HEK293 (cell line): ENCODE measurements around the gene TMC2.

Source experiments
- CTCF ChIA-PET: fragments of 350-600 bp; formaldehyde crosslinking; extraction: SDS; loops from one replicate; lab custom pipeline; 2021; ENCODE audit warnings: antibody characterized with exemption; lab: Yijun Ruan, JAX
- POLR2A ChIA-PET: fragments of 300-600 bp; formaldehyde crosslinking; extraction: SDS; loops from one replicate; lab custom pipeline; 2020; ENCODE audit warnings: antibody characterized with exemption, inconsistent platforms; lab: Yijun Ruan, JAX
- H3K27ac ChIP-seq: fragments of 200-500 bp; sonication (Bioruptor generic); 2 replicates; pipeline ENCODE4 v1.5.1; 2014; ENCODE audit warnings: low read depth, low read length, control low read depth, inconsistent platforms; ENCODE audit errors: extremely low read depth
- H3K36me3 ChIP-seq, 2 experiments: fragments of 200-500 bp in 1 of 2; sonication (Bioruptor generic) in 1 of 2; 1 replicate in 1 of 2; 2 replicates in 1 of 2; pipeline ENCODE4 v1.5.1; 2014 to 2017; ENCODE audit warnings: inconsistent platforms in 2 of 2, low read length in 2 of 2; ENCODE audit not compliant: control insufficient read depth in 2 of 2, insufficient read depth in 1 of 2
- H3K4me1 ChIP-seq: fragments of 200-500 bp; sonication (Bioruptor generic); 2 replicates; pipeline ENCODE4 v1.5.1; 2014; ENCODE audit warnings: mild to moderate bottlenecking, low read length, inconsistent platforms; ENCODE audit not compliant: control insufficient read depth, insufficient read depth
- H3K4me3 ChIP-seq: 2 replicates; pipeline ENCODE4 v1.5.1; 2011; ENCODE audit warnings: low read depth, mild to moderate bottlenecking, control low read depth, low read length, moderate library complexity
- H3K9me3 ChIP-seq: fragments of 200-500 bp; sonication (Bioruptor generic); 2 replicates; pipeline ENCODE4 v1.5.1; 2014; ENCODE audit warnings: low read depth, low read length, inconsistent platforms; ENCODE audit not compliant: control insufficient read depth, insufficient read depth
- BCL11A ChIP-seq: fragments of 450-650 bp; formaldehyde crosslinking; IDR thresholded peaks from 2 replicates; pipeline ENCODE4 v1.5.1; 2016; ENCODE audit warnings: low read depth, missing biosample characterization, missing genetic modification characterization
- EGR2 ChIP-seq: fragments of 450-650 bp; formaldehyde crosslinking; IDR thresholded peaks from 2 replicates; pipeline ENCODE4 v1.5.1; 2016; ENCODE audit warnings: low read depth, missing biosample characterization, missing genetic modification characterization
- SCRT2 ChIP-seq: fragments of 450-650 bp; formaldehyde crosslinking; IDR thresholded peaks from 2 replicates; pipeline ENCODE4 v1.5.1; 2016; ENCODE audit warnings: missing biosample characterization, missing genetic modification characterization
- WT1 ChIP-seq: fragments of 450-650 bp; formaldehyde crosslinking; IDR thresholded peaks from 2 replicates; pipeline ENCODE4 v1.5.1; 2016; ENCODE audit warnings: missing biosample characterization, missing genetic modification characterization
- ZNF112 ChIP-seq: fragments of 450-650 bp; formaldehyde crosslinking; IDR thresholded peaks from 2 replicates; pipeline ENCODE4 v1.5.0; 2017; ENCODE audit warnings: missing biosample characterization, missing genetic modification characterization
- ZNF121 ChIP-seq: fragments of 450-650 bp; formaldehyde crosslinking; IDR thresholded peaks from 2 replicates; pipeline ENCODE4 v1.5.1; 2016; ENCODE audit warnings: missing biosample characterization, missing genetic modification characterization
- ZNF174 ChIP-seq: fragments of 450-650 bp; formaldehyde crosslinking; IDR thresholded peaks from 2 replicates; pipeline ENCODE4 v1.5.0; 2017; ENCODE audit warnings: missing biosample characterization, mild to moderate bottlenecking, missing genetic modification characterization
- ZNF600 ChIP-seq: fragments of 450-650 bp; formaldehyde crosslinking; IDR thresholded peaks from 2 replicates; pipeline ENCODE4 v1.5.1; 2016; ENCODE audit warnings: missing biosample characterization, missing genetic modification characterization
- ZNF626 ChIP-seq: fragments of 450-650 bp; sonication (Bioruptor Pico); formaldehyde crosslinking; IDR thresholded peaks from 2 replicates; pipeline ENCODE4 v1.5.1; 2018; ENCODE audit warnings: missing biosample characterization, missing genetic modification characterization, inconsistent platforms
- ZNF629 ChIP-seq: fragments of 450-650 bp; formaldehyde crosslinking; IDR thresholded peaks from 2 replicates; pipeline ENCODE4 v1.5.1; 2017; ENCODE audit warnings: missing biosample characterization, missing genetic modification characterization
- ZNF670 ChIP-seq: fragments of 450-650 bp; formaldehyde crosslinking; IDR thresholded peaks from 2 replicates; pipeline ENCODE4 v1.5.1; 2016; ENCODE audit warnings: missing biosample characterization, missing genetic modification characterization, low read depth
- ZNF677 ChIP-seq: fragments of 450-650 bp; IDR thresholded peaks from 2 replicates; pipeline ENCODE4 v1.5.0; 2018; ENCODE audit warnings: missing biosample characterization, mild to moderate bottlenecking, missing genetic modification characterization, moderate library complexity
- ZNF701 ChIP-seq: fragments of 450-650 bp; formaldehyde crosslinking; IDR thresholded peaks from 2 replicates; pipeline ENCODE4 v1.5.1; 2016; ENCODE audit warnings: missing biosample characterization, missing genetic modification characterization
- ZNF791 ChIP-seq: fragments of 450-650 bp; formaldehyde crosslinking; IDR thresholded peaks from 2 replicates; pipeline ENCODE4 v1.5.1; 2016; ENCODE audit warnings: missing biosample characterization, missing genetic modification characterization
- ZNF792 ChIP-seq: fragments of 450-650 bp; formaldehyde crosslinking; IDR thresholded peaks from 2 replicates; pipeline ENCODE4 v1.5.1; 2016; ENCODE audit warnings: missing biosample characterization, missing genetic modification characterization
- ZNF830 ChIP-seq: fragments of 450-650 bp; IDR thresholded peaks from 2 replicates; pipeline ENCODE4 v1.5.0; 2018; ENCODE audit warnings: missing biosample characterization, missing genetic modification characterization, low read depth, mild to moderate bottlenecking, moderate library complexity
- ZNF837 ChIP-seq: fragments of 450-650 bp; formaldehyde crosslinking; IDR thresholded peaks from 2 replicates; pipeline ENCODE4 v1.5.1; 2016; ENCODE audit warnings: missing biosample characterization, missing genetic modification characterization
- ZSCAN16 ChIP-seq: fragments of 450-650 bp; formaldehyde crosslinking; IDR thresholded peaks from 2 replicates; pipeline ENCODE4 v1.5.1; 2016; ENCODE audit warnings: missing biosample characterization, missing genetic modification characterization
- TF ChIP-seq, protein P1 (sequence below): IDR thresholded peaks from 2 replicates; pipeline ENCODE4 v1.6.1; 2011; ENCODE audit warnings: mild to moderate bottlenecking, low read depth, low read length, borderline replicate concordance
- TF ChIP-seq, protein P2 (sequence below): fragments of 450-650 bp; formaldehyde crosslinking; IDR thresholded peaks from 2 replicates; pipeline ENCODE4 v1.5.1; 2016; ENCODE audit warnings: missing biosample characterization, missing genetic modification characterization, low read depth

The TMC2 gene

DNA sequence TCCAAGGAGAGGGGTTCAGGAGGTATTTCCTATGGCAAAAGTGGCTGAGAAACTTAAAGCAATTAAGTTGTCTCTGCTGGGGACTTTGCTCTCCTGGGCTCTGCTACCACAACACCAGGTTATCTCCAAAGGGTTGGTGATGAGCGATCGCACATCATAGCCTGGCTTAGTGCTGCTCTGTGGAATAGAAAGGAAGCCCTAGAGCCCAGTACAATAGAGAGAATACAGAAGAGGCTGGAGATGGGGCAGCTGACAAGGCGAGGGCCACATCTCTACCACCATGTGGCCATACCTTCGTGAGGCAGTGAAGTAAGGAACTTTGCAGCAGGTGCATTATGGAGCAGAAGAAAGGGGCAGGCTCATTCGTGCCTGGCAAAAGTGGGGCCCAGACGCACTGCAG lies 8.6 kb upstream of the TMC2 start:
- Histone ChIP-seq H3K4me1 (no peaks in the 10 kb centered on the region; the same call in 1 of the 2 replicates), H3K27ac (no peak overlapping the region), H3K4me3 (no peak overlapping the region), H3K9me3 (no peaks in the 10 kb centered on the region), H3K36me3 (no peaks in the 10 kb centered on the region)
- POLR2A ChIA-PET, result interaction anchor here (0.6 to 1.2 kb wide), 2 partner anchors 10 to 1258 kb away, joined by 3 to 6 read pairs; no protein-coding TSS in a partner anchor
- CTCF ChIA-PET, result no interaction called here
- TF ChIP-seq ZNF677 (tag by site-specific recombination), result no peak
- no peak for TF ChIP-seq ZNF629 (tag by site-specific recombination)
- TF ChIP-seq, protein P1, sequence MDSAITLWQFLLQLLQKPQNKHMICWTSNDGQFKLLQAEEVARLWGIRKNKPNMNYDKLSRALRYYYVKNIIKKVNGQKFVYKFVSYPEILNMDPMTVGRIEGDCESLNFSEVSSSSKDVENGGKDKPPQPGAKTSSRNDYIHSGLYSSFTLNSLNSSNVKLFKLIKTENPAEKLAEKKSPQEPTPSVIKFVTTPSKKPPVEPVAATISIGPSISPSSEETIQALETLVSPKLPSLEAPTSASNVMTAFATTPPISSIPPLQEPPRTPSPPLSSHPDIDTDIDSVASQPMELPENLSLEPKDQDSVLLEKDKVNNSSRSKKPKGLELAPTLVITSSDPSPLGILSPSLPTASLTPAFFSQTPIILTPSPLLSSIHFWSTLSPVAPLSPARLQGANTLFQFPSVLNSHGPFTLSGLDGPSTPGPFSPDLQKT, result no peak
- no peak for TF ChIP-seq ZNF121
- TF ChIP-seq ZNF112, result no peak
- TF ChIP-seq ZNF791 (tag by site-specific recombination), result no peak
- TF ChIP-seq ZNF174 (tag by site-specific recombination), result no peak
- no peak for TF ChIP-seq ZSCAN16
- TF ChIP-seq ZNF670 (tag by site-specific recombination), result no peak

DNA sequence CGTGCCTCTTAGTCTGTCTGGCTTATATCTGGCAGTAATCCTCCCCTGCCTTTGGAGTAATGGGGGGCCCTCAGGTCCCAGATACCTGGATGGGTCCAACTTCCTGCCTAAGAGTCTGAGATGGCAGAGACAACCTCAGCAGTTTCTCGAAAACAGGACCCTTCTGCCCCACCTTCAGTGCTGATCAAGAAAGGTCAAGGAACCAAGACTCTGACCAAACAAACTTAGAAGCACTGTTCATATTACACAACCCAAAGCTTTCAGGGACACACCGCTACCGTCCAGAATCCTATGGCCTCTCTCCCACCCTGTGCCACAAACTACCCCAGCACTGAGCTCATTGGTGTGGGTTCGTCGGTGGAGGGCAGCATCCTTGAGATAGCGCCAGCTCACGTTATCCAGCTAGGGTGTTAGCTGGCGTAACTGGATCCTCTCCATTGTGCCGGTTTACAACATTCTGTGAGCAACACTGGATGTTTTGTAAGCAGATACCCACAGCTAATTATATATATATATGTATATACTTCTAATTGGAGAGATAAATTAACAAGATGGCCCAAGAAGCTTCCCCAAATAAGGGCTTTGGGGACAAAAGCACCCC lies 7.6 kb upstream of the TMC2 start:
- ChIA-PET CTCF (interaction anchor here (0.7 to 1.5 kb wide), 6 partner anchors 14 to 119 kb away, joined by 3 to 7 read pairs (median 4); no protein-coding TSS in a partner anchor), POLR2A (no interaction called here)

DNA sequence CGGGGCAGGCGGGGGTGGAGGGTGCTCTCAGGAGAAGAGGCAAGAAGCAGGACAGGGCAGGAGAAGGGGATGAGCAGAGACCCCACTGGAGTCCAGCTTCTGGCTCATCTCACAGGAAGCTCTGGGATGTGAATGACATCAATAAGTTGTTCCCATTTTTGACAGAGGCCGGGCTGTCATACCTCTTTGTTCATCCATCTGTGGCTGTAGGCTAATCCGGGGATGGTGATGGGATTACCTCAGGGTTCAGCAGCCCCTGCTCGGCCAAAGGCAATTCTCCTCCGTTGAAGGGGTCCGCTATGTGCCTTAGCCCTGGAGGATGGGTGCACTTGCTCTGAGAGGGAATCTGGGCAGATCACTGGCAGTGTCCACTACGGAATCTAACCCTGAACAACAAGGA lies 3.3 kb upstream of the TMC2 start:
- Histone ChIP-seq H3K4me3 (no peak overlapping the region), H3K27ac (no peak overlapping the region), H3K9me3 (no peaks in the 10 kb centered on the region), H3K4me1 (0 out of 2 replicates have a peak, but pooled peaks cover 5% of the 10 kb centered on the region), H3K36me3 (no peaks in the 10 kb centered on the region)
- CTCF ChIA-PET, result interaction anchor here (0.6 to 2.9 kb wide), 2 partner anchors 11 to 32 kb away, joined by 4 to 9 read pairs; no protein-coding TSS in a partner anchor
- POLR2A ChIA-PET, result no interaction called here
- TF ChIP-seq ZNF792 (tag by site-specific recombination) (no peak), ZNF701 (tag by site-specific recombination) (no peak), ZNF837 (tag by site-specific recombination) (no peak), WT1 (no peak), BCL11A (tag by site-specific recombination) (no peak), ZNF626 (no peak), EGR2 (tag by site-specific recombination) (no peak)

More for the DNA sequence above, 7.6 kb upstream of the TMC2 start:
- H3K4me3 ChIP-seq, result no peak overlapping the region
- no peak overlapping the region for H3K27ac ChIP-seq
- TF ChIP-seq SCRT2 (tag by site-specific recombination) (no peak), ZNF600 (tag by site-specific recombination) (0 out of 2 replicates have a peak, but pooled peaks have one; percentile 12), ZNF830 (tag by site-specific recombination) (no peak)
- TF ChIP-seq, protein P2, sequence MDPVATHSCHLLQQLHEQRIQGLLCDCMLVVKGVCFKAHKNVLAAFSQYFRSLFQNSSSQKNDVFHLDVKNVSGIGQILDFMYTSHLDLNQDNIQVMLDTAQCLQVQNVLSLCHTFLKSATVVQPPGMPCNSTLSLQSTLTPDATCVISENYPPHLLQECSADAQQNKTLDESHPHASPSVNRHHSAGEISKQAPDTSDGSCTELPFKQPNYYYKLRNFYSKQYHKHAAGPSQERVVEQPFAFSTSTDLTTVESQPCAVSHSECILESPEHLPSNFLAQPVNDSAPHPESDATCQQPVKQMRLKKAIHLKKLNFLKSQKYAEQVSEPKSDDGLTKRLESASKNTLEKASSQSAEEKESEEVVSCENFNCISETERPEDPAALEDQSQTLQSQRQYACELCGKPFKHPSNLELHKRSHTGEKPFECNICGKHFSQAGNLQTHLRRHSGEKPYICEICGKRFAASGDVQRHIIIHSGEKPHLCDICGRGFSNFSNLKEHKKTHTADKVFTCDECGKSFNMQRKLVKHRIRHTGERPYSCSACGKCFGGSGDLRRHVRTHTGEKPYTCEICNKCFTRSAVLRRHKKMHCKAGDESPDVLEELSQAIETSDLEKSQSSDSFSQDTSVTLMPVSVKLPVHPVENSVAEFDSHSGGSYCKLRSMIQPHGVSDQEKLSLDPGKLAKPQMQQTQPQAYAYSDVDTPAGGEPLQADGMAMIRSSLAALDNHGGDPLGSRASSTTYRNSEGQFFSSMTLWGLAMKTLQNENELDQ (tag by site-specific recombination), result no peak
- H3K36me3 ChIP-seq, result no peaks in the 10 kb centered on the region
- H3K4me1 ChIP-seq, result no peaks in the 10 kb centered on the region; the same call in 1 of the 2 replicates
- no peaks in the 10 kb centered on the region for H3K9me3 ChIP-seq
